Stomach smooth muscle (tissue), 2 donors: ENCODE data around the gene C15orf62.

ENCODE experiments used
- H3K27ac ChIP-seq: one replicate; pipeline ENCODE4 v1.7.0; 2013; ENCODE audit warnings: mild to moderate bottlenecking, low read length, inconsistent platforms
- H3K27me3 ChIP-seq, 2 donors: one replicate each; pipeline ENCODE4 v1.7.0; 2013; ENCODE audit warnings: low read length in 2 of 2; ENCODE audit not compliant: insufficient read depth in 2 of 2, control insufficient read depth in 1 of 2
- H3K36me3 ChIP-seq, 2 donors: one replicate each; pipeline ENCODE4 v1.7.0; 2013; ENCODE audit warnings: low read length in 2 of 2; ENCODE audit not compliant: control insufficient read depth in 2 of 2, insufficient read depth in 2 of 2
- H3K4me1 ChIP-seq: one replicate; pipeline ENCODE4 v1.7.0; 2013; ENCODE audit warnings: low read length; ENCODE audit not compliant: control insufficient read depth, insufficient read depth
- H3K4me3 ChIP-seq, 2 donors: one replicate each; pipeline ENCODE4 v1.7.0; 2013; ENCODE audit warnings: low read length in 2 of 2
- H3K9ac ChIP-seq, 2 donors: one replicate each; pipeline ENCODE4 v1.7.0; 2013; ENCODE audit warnings: low read length in 2 of 2, mild to moderate bottlenecking in 1 of 2
- H3K9me3 ChIP-seq, 2 donors: one replicate each; pipeline ENCODE4 v1.7.0; 2013; ENCODE audit warnings: low read length in 2 of 2; ENCODE audit not compliant: control insufficient read depth in 2 of 2
- donor health status: healthy.
- donor health status: Pancreatic carcinoma.

The C15orf62 gene

DNA sequence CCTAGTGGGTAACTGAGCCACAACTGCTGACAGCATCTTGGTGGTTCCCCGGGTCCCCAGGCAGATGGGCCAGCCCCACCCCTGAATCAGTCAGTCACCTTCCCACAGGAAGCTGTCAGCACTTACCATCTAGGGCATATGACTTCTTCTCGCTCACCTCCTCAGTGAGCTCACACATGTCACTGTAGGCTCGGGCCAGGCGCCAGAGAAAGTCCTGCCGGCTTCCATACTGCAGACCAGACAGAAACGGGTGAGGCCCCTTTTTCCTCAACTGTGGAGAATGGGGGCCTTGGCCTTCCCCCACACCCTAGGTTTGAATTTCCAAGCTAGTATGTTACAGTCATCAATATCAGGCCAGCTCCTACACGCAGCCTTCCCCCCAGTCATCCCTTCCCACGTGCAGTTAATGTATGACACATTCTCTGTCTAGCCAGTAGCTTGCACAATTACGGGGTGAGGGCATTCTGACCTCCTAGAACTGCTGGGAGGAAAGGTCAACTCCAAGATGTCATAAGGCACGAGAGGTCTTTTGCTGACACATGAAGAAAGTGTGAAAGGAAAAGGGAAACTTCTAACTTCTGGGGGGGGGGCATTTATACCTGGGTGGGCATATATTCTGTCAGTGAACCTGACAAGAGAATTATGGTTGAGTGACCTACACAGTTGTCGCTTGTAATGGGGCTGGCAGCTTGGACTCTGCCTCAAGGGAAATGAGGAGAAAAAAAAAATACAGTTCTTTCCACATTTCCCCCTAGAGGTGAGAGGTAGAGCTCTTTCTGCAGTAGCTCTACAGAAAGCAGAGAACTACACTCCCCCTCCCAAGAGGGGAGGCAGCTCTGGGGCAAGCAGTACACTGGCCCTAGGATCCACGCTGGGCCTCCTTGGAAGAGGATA is 25.6 kb upstream of the C15orf62 start:
- H3K4me1 ChIP-seq = no peaks in the 10 kb centered on the region
- H3K27ac ChIP-seq = no peak overlapping the region
- peaks cover 27 to 53% of the 10 kb centered on the region in 2 donors for H3K36me3 ChIP-seq

GRCh38 chr15:40744815-40745152 is 25.0 kb upstream of the C15orf62 start:
- Histone ChIP-seq H3K9ac (no peak overlapping the region), H3K36me3 (peaks cover 31 to 53% of the 10 kb centered on the region in 2 donors), H3K27ac (no peak overlapping the region), H3K27me3 (no peaks in the 10 kb centered on the region), H3K9me3 (no peaks in the 10 kb centered on the region), H3K4me3 (no peak overlapping the region), H3K4me1 (no peaks in the 10 kb centered on the region)

More for the DNA sequence above, 25.6 kb upstream of the C15orf62 start:
- Histone ChIP-seq H3K9me3 (no peaks in the 10 kb centered on the region), H3K4me3 (no peak overlapping the region), H3K9ac (no peak overlapping the region), H3K27me3 (no peaks in the 10 kb centered on the region)

- Histone ChIP-seq H3K36me3 (peaks cover 31 to 64% of the 10 kb centered on the region in 2 donors), H3K9ac (no peak overlapping the region), H3K4me1 (no peaks in the 10 kb centered on the region), H3K27ac (no peak overlapping the region), H3K9me3 (no peaks in the 10 kb centered on the region), H3K4me3 (no peak overlapping the region), H3K27me3 (no peaks in the 10 kb centered on the region)
Observed at GRCh38 chr15:40746916-40747418, 22.8 kb upstream of the C15orf62 start.

DNA sequence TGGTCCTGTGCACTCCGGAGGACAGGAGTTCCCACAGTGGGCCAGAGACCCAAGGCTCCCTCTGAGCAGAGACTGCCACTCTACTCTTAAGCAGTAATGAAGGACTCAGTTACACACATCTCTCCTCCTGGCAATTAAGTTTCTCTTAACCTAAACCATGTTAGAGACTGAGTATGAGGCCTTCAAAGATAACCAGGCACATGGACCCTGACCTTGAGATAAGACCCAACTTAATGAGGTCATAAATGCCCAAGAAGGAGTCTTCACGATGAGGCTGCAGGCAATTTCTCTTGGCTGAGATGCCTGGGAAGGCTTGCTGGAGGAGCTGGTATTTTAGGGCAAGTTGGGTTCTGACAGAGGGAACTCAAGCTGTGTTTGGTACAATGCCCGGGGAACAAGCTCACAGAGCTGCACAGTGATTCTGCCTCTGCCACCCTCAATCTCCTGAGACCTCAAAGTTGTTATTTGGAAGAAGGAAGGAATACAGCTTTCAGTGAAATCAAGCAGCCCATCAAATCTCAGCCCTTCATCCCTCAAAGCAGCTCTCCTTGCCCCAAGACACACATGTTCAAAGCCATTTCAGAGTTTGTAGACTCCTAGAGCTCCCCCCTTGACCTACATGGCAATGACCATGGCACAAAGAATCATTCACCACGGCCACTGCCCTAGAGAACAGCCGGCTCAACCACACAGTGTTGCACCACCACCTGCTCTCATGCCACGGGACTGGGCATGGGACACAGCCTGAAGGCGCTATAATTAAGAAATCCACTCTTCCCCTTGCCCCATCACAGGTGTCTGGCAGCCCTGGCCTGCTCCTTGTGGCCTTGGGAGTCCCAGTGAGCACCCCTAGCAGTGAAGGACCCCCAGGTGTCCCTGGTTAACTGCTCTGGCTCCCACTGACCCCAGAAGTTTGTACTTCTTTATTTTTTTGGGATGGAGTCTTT is 21.8 kb upstream of the C15orf62 start:
- Histone ChIP-seq H3K9me3 (no peaks in the 10 kb centered on the region), H3K4me1 (peaks cover 2% of the 10 kb centered on the region), H3K9ac (no peak overlapping the region), H3K4me3 (no peak overlapping the region), H3K36me3 (peaks cover 27 to 61% of the 10 kb centered on the region in 2 donors), H3K27ac (no peak overlapping the region), H3K27me3 (no peaks in the 10 kb centered on the region)

GRCh38 chr15:40749151-40749630 is 20.6 kb upstream of the C15orf62 start:
- Histone ChIP-seq H3K36me3 (peaks cover 18 to 49% of the 10 kb centered on the region in 2 donors), H3K27ac (no peak overlapping the region), H3K9ac (no peak overlapping the region), H3K4me1 (peaks cover 3% of the 10 kb centered on the region), H3K4me3 (no peak overlapping the region), H3K9me3 (no peaks in the 10 kb centered on the region), H3K27me3 (no peaks in the 10 kb centered on the region)

GRCh38 chr15:40750885-40751284 is 18.9 kb upstream of the C15orf62 start:
- no peaks in the 10 kb centered on the region for H3K9me3 ChIP-seq
- peaks cover 10% of the 10 kb centered on the region for H3K4me1 ChIP-seq
- no peak overlapping the region for H3K27ac ChIP-seq
- H3K27me3 ChIP-seq = no peaks in the 10 kb centered on the region
- no peak overlapping the region for H3K4me3 ChIP-seq
- peaks cover 8 to 38% of the 10 kb centered on the region in 2 donors for H3K36me3 ChIP-seq
- no peak overlapping the region for H3K9ac ChIP-seq

GRCh38 chr15:40751745-40752144 is 18.0 kb upstream of the C15orf62 start:
- Histone ChIP-seq H3K4me3 (no peak overlapping the region), H3K27ac (no peak overlapping the region), H3K4me1 (peaks cover 10% of the 10 kb centered on the region), H3K9ac (no peak overlapping the region), H3K27me3 (no peaks in the 10 kb centered on the region), H3K9me3 (no peaks in the 10 kb centered on the region), H3K36me3 (peaks cover 8 to 37% of the 10 kb centered on the region in 2 donors)

DNA sequence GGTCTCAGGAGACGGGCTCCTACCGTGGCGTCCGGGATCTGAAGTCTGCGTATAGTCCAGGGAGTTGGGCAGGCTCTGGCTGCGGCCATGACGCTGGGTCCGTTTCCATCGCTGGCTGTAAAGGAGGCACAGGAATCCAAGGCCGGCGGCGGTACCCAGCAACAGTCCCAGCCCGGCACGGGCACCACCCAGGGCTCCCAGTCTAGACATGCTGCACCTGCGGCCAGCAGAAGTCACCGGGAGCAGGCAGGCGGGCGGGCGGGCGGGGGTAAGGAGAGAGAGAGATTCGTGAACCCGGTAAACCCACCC is 15.3 kb upstream of the C15orf62 start:
- no peaks in the 10 kb centered on the region for H3K9me3 ChIP-seq
- H3K36me3 ChIP-seq = peaks cover 3 to 22% of the 10 kb centered on the region in 2 donors
- peak overlapping the region; percentile 70 for H3K27ac ChIP-seq
- H3K4me3 ChIP-seq = peak overlapping the region; percentile 83 to 91
- peak overlapping the region; percentile 83 to 84 for H3K9ac ChIP-seq
- H3K27me3 ChIP-seq = no peaks in the 10 kb centered on the region
- H3K4me1 ChIP-seq = peaks cover 10% of the 10 kb centered on the region

DNA sequence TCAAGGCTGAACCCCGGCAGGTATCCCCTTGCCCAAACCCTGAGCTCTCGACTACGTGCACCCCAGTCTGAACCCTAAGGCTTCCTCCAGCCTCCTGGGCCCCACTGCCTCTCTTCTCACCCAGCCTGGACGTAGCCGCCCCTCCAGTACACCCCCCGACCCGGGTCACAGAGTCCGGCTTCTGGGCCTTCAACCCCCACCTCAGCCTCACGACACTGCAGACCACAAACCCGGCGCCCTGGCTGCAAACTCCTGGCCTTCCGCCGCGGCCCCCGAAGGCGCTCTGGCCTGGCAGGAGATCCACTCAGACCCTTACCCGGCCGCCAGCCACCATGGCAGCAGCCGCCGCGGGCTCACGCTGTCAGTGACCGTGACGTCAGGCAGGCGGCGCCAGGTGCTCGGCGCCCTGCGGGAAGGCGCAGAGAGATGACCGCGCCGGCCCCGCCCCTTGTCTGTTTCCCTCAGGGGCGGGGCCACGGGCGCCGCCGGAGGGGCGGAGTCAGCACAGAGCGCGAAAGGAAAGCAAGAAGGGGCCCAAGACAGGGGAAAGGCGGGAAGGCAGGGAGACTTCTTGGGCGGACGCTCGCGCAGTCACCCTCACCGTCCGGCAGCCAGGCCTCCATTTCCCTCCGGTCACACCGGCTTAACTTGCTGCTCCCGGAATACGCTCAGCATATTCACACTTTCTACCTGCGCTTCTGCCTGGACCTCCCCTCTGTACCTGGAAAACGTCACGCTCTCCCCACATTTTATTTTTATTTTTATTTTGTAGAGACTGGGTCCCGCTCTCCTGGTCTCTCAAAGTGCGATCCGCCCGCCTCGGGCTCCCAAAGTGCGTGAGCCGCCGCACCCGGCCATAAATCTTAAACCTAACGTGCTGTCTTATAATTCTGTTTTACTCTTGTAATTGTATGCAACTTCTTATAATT is 14.6 kb upstream of the C15orf62 start, which contains the start of gene RMDN3:
TSS of gene RMDN3 (minus strand) at position 372 of the 929 bp plus-strand sequence. CDS start 471 bp downstream, outside the sequence.
- peak within 1 kb of the TSS; percentile 83 to 84 for H3K9ac ChIP-seq
- H3K9me3 ChIP-seq = no peaks in the 10 kb centered on the region
- H3K4me1 ChIP-seq = peaks cover 10% of the 10 kb centered on the region
- H3K27me3 ChIP-seq = no peaks in the 10 kb centered on the region
- H3K4me3 ChIP-seq = peak within 1 kb of the TSS; percentile 83 to 91
- H3K27ac ChIP-seq = peak within 1 kb of the TSS; percentile 70
- H3K36me3 ChIP-seq = peaks cover 0 to 18% of the 10 kb centered on the region in 2 donors
